Stomach (tissue), 9 donors: ENCODE measurements around the gene FGFR2. TPM values are rescaled to one million over a fixed set of nuclear protein-coding genes. Genes with fewer than 3 reads are reported as not detected.
A peak's percentile ranks its signal among the peaks of the same experiment; 100 is the strongest.
"Not testable (repeated sequence)": the region's sequence is repeated elsewhere in the genome, so short reads cannot be mapped to it uniquely, and the experiment has no call there.

Experiments
- DNase-seq, 2 donors: peaks; one replicate each; pipeline versions ENCODE4 v3.0.0 to v3.0.0-alpha.2; 2013 to 2019
- H3K27ac ChIP-seq, 5 donors: fragments of 200-600 bp in 4 of 5; sonication (generic) in 4 of 5; one replicate each; pipeline ENCODE4 v1.5.1; 2013 to 2019; ENCODE audit warnings: mild to moderate bottlenecking in 1 of 5, moderate library complexity in 1 of 5
- H3K27me3 ChIP-seq, 3 donors: fragments of 200-600 bp; sonication (generic); one replicate each; pipeline ENCODE4 v1.5.1; 2017 to 2019; ENCODE audit warnings: mixed run types in 1 of 3
- H3K36me3 ChIP-seq, 4 donors: fragments of 200-600 bp; sonication (generic); 1 replicate in 3 of 4; 2 replicates in 1 of 4; pipeline ENCODE4 v1.5.1; 2016 to 2019
- H3K4me1 ChIP-seq, 4 donors: fragments of 200-600 bp; sonication (generic); one replicate each; pipeline ENCODE4 v1.5.1; 2016 to 2019
- H3K4me3 ChIP-seq, 4 donors: fragments of 200-600 bp; sonication (generic) in 3 of 4; one replicate each; pipeline ENCODE4 v1.5.1; 2016 to 2019; ENCODE audit warnings: mild to moderate bottlenecking in 1 of 4
- H3K9me3 ChIP-seq, 4 donors: fragments of 200-600 bp; sonication (generic); one replicate each; pipeline ENCODE4 v1.5.1; 2016 to 2019
- EP300 ChIP-seq: sonication (generic); formaldehyde crosslinking; IDR thresholded peaks from one replicate; pipeline ENCODE4 v1.6.1; 2017; ENCODE audit warnings: antibody characterized with exemption
- POLR2A ChIP-seq, 4 donors: fragments of 450-650 bp; IDR thresholded peaks; one replicate each; pipeline ENCODE4 v1.6.1; 2016; ENCODE audit warnings: antibody characterized with exemption in 4 of 4, control low read depth in 2 of 4, mild to moderate bottlenecking in 1 of 4, moderate library complexity in 1 of 4
- POLR2AphosphoS5 ChIP-seq, 3 donors: sonication (generic); formaldehyde crosslinking; IDR thresholded peaks; one replicate each; pipeline ENCODE4 v1.6.1; 2016; ENCODE audit warnings: antibody characterized with exemption in 3 of 3
- WGBS, 5 donors: extraction: QIAGEN DNeasy Blood & Tissue Kit in 3 of 5; methylation state at CpG; one replicate each; pipeline versions ENCODE4 v1.1.5 to v1.1.7; 2013 to 2018; 5-methylcytosine and 5-hydroxymethylcytosine counted together
- intact Hi-C: fragments of 100-400 bp; cut with DNase I; formaldehyde crosslinking; loops from one replicate; pipeline ENCODE4 v1.15.1; 2023; ENCODE audit warnings: low total_unique reads
- polyA plus RNA-seq, 3 donors: library from polyadenylated mRNA; stranded (reverse); fragments of 200-250 nt; gene quantifications; one replicate each; pipeline ENCODE4 v1.2.3, GENCODE V29; 2013
- total RNA-seq, 5 donors: library from RNA; depleted of rRNA; stranded (reverse); fragments of >200 nt; gene quantifications; one replicate each; pipeline versions ENCODE4 v1.1.0 to v1.2.3, GENCODE V29; 2014 to 2016
- TF ChIP-seq, protein P1 (sequence below), 7 experiments: fragments of 450-650 bp in 4 of 7; fragments of 200-600 bp in 3 of 7; sonication (generic) in 3 of 7; IDR thresholded peaks; one replicate each; pipeline ENCODE4 v1.5.1; 2016 to 2019; ENCODE audit warnings: antibody characterized with exemption in 7 of 7, control low read depth in 2 of 7, mild to moderate bottlenecking in 1 of 7
- donor health status: healthy with polysubstance abuse.
- donor health status: Bipolar disorder and iron deficiency.
- donor health status: healthy.

FGFR2 gene
- total and polyA plus RNA-seq, 8 donors, result 3.9 to 170 (median 18.1) TPM

DNA sequence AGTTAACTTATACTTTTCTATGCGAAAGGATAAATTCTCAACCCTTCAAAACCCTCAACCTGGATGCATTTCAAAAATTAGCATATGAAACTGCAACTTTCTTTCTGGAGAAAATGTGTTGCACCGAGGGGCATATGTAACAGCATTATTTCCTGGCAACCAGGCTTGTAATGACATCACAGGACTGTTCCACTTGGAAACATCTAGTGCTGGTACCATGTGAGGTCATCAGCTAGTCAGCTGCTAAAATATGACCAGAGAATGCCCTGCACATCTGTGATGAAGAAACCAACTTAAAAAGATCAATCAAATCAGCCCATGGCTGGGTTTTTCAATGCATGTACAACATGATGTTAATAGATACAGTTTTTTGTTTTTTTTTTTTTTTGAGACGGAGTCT lies 40.0 kb downstream of the FGFR2 start:
- Histone ChIP-seq H3K36me3 (no peaks in the 10 kb centered on the region), H3K4me3 (no peak overlapping the region), H3K4me1 (peaks cover 0 to 35% (median 8%) of the 10 kb centered on the region in 4 donors), H3K27me3 (no peaks in the 10 kb centered on the region), H3K9me3 (no peaks in the 10 kb centered on the region), H3K27ac (peak overlapping the region in 1 of 5 donors; percentile 55)
- 75 to 85% (median 79%) methylated on average over 3 of the region's 3 CpGs for WGBS, 5 donors
- intact Hi-C loops, result no loop called here
- DNase-seq, result no peak
- no peak for TF ChIP-seq EP300
- no peak for TF ChIP-seq POLR2A (IDR thresholded peaks at IDR 0.05)
- peak in 1 of 3 donors; percentile 64 for TF ChIP-seq POLR2AphosphoS5 (IDR thresholded peaks at IDR 0.05)

- no peaks in the 10 kb centered on the region for H3K27me3 ChIP-seq
- H3K27ac ChIP-seq, result peak overlapping the region in 2 of 5 donors; percentile 13 to 45
- TF ChIP-seq POLR2A (IDR thresholded peaks at IDR 0.05) (no peak), EP300 (no peak), POLR2AphosphoS5 (IDR thresholded peaks at IDR 0.05) (no peak)
- TF ChIP-seq, protein P1, sequence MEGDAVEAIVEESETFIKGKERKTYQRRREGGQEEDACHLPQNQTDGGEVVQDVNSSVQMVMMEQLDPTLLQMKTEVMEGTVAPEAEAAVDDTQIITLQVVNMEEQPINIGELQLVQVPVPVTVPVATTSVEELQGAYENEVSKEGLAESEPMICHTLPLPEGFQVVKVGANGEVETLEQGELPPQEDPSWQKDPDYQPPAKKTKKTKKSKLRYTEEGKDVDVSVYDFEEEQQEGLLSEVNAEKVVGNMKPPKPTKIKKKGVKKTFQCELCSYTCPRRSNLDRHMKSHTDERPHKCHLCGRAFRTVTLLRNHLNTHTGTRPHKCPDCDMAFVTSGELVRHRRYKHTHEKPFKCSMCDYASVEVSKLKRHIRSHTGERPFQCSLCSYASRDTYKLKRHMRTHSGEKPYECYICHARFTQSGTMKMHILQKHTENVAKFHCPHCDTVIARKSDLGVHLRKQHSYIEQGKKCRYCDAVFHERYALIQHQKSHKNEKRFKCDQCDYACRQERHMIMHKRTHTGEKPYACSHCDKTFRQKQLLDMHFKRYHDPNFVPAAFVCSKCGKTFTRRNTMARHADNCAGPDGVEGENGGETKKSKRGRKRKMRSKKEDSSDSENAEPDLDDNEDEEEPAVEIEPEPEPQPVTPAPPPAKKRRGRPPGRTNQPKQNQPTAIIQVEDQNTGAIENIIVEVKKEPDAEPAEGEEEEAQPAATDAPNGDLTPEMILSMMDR (IDR thresholded peaks at IDR 0.05), result no peak
- H3K4me1 ChIP-seq, result peaks cover 0 to 41% (median 9%) of the 10 kb centered on the region in 4 donors
- no peaks in the 10 kb centered on the region for H3K36me3 ChIP-seq
- H3K4me3 ChIP-seq, result no peak overlapping the region
- no peaks in the 10 kb centered on the region for H3K9me3 ChIP-seq
- DNase-seq, result no peak
- WGBS, 5 donors, result 86 to 92% (median 90%) methylated on average over 6 of the region's 6 CpGs
- intact Hi-C loops, result no loop called here
Observed at GRCh38 chr10:121556918-121557573, 41.2 kb downstream of the FGFR2 start.

- DNase-seq, result no peak
Observed at GRCh38 chr10:121556455-121556854, 41.8 kb downstream of the FGFR2 start.

GRCh38 chr10:121554916-121555315 lies 43.3 kb downstream of the FGFR2 start:
- Histone ChIP-seq H3K4me1 (peaks cover 0 to 41% (median 9%) of the 10 kb centered on the region in 4 donors), H3K36me3 (peaks cover 0 to 13% (median 12%) of the 10 kb centered on the region in 4 donors)
- H3K27ac ChIP-seq, DNase-seq, H3K9me3 ChIP-seq, intact Hi-C loops, H3K27me3 ChIP-seq, H3K4me3 ChIP-seq: not testable (repeated sequence)
- 65 to 82% (median 71%) methylated on average over 9 of the region's 9 CpGs for WGBS, 5 donors

More at GRCh38 chr10:121556455-121556854, 41.8 kb downstream of the FGFR2 start:
- intact Hi-C loops, result no loop called here
- Histone ChIP-seq H3K4me1 (peaks cover 0 to 41% (median 9%) of the 10 kb centered on the region in 4 donors), H3K4me3 (no peak overlapping the region), H3K36me3 (no peaks in the 10 kb centered on the region), H3K9me3 (no peaks in the 10 kb centered on the region), H3K27me3 (no peaks in the 10 kb centered on the region), H3K27ac (peak overlapping the region in 2 of 5 donors; percentile 13 to 45)
- WGBS, 5 donors, result 67 to 81% (median 73%) methylated on average over 7 of the region's 7 CpGs
- TF ChIP-seq POLR2AphosphoS5 (IDR thresholded peaks at IDR 0.05), result no peak
- no peak for TF ChIP-seq POLR2A (IDR thresholded peaks at IDR 0.05)
- no peak for TF ChIP-seq EP300
- TF ChIP-seq, protein P1 (IDR thresholded peaks at IDR 0.05), result no peak

DNA sequence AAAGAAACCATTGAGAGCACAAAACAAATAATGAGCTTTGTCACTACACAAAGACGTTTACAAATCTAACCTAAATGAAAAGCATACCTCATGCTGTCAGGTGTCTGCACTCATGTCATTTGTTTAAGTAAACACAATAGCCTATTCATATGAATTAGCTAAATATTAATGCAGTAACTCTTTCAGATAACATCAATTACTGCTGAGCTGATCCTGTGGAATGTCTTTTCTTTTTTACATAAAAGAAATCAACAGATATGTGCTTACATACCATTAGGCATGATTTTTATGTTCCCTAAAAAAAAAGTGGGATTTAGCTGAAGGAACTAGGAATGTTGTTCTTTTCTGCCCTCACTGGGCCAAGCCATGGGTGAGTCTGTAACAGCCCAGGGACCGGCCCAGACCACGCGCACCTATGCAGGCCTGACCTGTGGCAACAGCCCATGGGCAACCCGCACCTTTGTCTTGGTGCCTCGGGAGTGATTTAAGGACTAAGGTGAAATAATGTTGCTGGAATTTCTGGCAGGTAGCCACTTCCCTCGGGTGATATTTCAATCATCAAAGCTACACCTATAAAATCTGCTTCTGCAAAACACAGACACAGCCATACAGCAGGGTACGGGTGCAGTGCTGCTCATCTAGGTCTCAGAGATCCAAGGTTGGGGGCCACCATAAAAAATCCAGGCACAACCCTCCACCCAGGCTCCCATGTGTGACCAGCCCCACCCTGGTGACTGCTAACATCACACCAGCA lies 44.6 kb downstream of the FGFR2 start:
- peak; percentile 29 to 80 for DNase-seq
- 30 to 46% (median 38%) methylated on average over 8 of the region's 8 CpGs for WGBS, 5 donors
- H3K36me3 ChIP-seq, result peaks cover 0 to 25% (median 23%) of the 10 kb centered on the region in 4 donors
- H3K27me3 ChIP-seq, result no peaks in the 10 kb centered on the region
- intact Hi-C loops, result no loop called here
- no peak overlapping the region for H3K4me3 ChIP-seq
- H3K9me3 ChIP-seq, result no peaks in the 10 kb centered on the region
- peak overlapping the region in 4 of 5 donors; percentile 17 to 67 (median 47) for H3K27ac ChIP-seq
- H3K4me1 ChIP-seq, result peaks cover 0 to 32% (median 9%) of the 10 kb centered on the region in 4 donors
- no peak for TF ChIP-seq EP300
- no peak for TF ChIP-seq POLR2AphosphoS5 (IDR thresholded peaks at IDR 0.05)
- TF ChIP-seq POLR2A (IDR thresholded peaks at IDR 0.05), result no peak
- TF ChIP-seq, protein P1 (IDR thresholded peaks at IDR 0.05), result no peak
